SK-N-SH treated with all-trans-retinoic acid at 6 μM for 48 hours (cell line): ENCODE measurements around the gene POLD4.

Experiments
- CREB5 ChIP-seq: fragments of 250-450 bp; sonication (Bioruptor Pico); IDR thresholded peaks from 2 replicates; pipeline ENCODE4 v1.5.1; 2020; ENCODE audit warnings: low read depth, mild to moderate bottlenecking, moderate library complexity
- RARB ChIP-seq: fragments of 250-450 bp; sonication (Bioruptor Pico); IDR thresholded peaks from 2 replicates; pipeline ENCODE4 v1.8.0; 2021; ENCODE audit warnings: mild to moderate bottlenecking, moderate library complexity

- TF ChIP-seq CREB5 (CRISPR knock-in tag), result no peak
- no peak for TF ChIP-seq RARB (CRISPR knock-in tag)
Observed at GRCh38 chr11:67392183-67392715, 38.9 kb upstream of the POLD4 start.
